Activated CD4-positive, alpha-beta T cell treated with anti-CD3 and anti-CD28 coated beads, Interleukin-10, Interleukin-2, amounts not matched to agents 100 ng/mL and 50 ng/mL, durations not matched to agents 16 hours and 8 hours (primary cell): Measurements from ENCODE around the gene CEMIP.
"Not testable (repeated sequence)": the region's sequence is repeated elsewhere in the genome, so short reads cannot be mapped to it uniquely, and the experiment has no call there.

Experiments
- DNase-seq: peaks from one replicate; pipeline ENCODE4 v3.0.0-alpha.2; 2020

CEMIP gene

DNA sequence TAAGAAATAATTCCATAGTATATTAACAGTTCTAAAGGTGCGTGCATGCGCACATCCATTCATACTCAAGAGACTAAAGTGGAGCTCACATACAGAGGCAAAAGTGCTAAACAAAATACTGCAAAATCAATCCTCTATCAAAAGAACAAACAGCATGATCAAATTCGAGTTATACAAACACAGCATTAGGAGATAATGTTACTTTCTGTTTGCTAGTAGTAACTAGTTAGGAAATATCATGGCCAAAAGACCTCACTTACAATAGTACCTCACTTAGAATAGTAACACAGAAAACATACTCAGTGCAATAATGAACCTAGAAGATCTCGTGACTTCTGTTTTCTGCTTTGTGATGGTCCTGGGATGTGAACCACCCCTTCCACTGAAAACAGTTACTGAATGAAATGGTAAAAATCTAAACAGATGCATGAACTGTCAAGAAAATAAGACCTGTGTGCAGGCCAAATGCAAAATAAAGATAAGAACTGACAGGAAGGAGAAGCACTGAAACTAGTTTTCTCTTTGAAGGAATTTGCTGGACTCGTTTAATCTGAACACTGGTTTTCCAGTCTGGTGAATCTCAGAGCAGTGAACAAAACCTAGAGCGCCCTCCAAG is 20.9 kb upstream of the CEMIP start:
- no peak for DNase-seq

DNA sequence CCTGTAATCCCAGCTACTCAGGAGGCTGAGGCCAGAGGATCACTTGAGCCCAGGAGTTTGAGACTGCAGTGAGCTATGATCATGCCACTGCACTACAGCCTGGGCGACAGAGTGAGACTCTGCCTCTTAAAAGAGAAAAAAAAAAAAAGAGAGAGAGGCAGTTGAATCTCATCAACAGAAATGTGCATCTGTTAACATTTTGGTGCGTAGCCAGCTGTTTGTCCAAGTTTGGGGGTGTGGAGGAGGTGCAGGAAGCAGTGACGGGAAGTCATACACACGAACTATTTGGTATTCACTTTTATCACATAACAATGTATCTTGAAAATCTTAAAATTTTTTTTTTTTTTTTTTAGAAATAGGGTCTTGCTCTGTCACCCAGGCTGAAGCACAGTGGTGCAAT is 18.2 kb upstream of the CEMIP start:
- no peak for DNase-seq

DNA sequence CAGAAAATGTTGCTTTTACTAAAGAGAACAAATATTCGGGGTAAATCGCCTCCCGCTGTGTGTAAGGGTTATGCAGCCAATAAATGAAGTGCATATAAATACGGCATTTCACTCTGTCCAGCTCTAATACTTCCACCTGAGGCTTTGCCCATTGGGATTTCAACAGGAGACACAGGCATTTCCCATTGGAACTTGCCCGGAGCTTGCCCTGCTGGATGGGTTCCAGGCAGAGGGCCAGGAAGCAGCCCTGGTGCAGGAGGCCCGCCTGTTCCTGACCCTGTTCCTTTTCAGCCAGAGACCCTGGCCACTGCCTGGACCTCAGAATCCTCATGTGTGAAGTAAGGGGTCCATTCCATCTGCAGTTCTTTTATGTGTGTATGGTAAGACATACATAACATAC is 17.4 kb upstream of the CEMIP start:
- no peak for DNase-seq

DNA sequence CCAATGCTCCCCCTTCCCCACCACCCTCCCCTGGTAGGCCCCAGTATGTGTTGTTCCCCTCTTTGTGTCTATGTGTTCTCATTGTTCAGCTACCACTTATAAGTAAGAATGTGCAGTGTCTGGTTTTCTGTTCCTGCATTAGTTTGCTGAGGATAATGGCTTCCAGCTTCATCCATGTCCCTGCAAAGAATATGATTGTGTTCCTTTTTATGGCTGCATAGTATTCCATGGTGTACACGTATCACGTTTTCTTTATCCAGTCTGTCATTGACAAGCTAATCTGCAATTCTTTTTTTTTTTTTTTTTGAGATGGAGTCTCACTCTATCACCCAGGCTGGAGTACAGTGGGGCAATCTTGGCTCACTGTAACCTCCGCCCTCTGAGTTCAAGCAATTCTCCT is 15.9 kb upstream of the CEMIP start:
- DNase-seq, result not testable (repeated sequence)

DNA sequence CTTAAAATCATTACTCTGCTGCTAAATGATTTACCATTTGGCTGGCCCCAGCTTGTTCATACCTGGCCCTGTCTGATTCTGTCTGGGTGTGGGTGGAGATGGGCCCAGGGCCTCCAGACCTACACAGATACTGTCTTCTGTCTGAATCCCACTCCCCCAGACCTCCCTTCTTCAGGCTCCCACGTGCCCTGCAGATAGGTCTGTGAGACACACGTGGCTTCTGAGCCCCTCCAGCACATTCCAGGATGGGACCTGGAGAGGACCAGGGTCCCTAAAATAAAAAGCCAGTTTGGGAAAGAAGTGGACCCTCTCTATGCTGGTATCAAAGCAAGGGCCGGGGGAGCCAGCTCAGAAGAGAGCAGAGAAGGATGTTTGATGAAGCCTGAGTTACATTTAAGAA is 14.6 kb upstream of the CEMIP start:
- no peak for DNase-seq

- no peak for DNase-seq
Measured at GRCh38 chr15:80766275-80766674, 12.9 kb upstream of the CEMIP start.

GRCh38 chr15:80768158-80768557 is 11.0 kb upstream of the CEMIP start:
- no peak for DNase-seq

- no peak for DNase-seq
Measured at GRCh38 chr15:80769153-80769828, 9.9 kb upstream of the CEMIP start.

DNA sequence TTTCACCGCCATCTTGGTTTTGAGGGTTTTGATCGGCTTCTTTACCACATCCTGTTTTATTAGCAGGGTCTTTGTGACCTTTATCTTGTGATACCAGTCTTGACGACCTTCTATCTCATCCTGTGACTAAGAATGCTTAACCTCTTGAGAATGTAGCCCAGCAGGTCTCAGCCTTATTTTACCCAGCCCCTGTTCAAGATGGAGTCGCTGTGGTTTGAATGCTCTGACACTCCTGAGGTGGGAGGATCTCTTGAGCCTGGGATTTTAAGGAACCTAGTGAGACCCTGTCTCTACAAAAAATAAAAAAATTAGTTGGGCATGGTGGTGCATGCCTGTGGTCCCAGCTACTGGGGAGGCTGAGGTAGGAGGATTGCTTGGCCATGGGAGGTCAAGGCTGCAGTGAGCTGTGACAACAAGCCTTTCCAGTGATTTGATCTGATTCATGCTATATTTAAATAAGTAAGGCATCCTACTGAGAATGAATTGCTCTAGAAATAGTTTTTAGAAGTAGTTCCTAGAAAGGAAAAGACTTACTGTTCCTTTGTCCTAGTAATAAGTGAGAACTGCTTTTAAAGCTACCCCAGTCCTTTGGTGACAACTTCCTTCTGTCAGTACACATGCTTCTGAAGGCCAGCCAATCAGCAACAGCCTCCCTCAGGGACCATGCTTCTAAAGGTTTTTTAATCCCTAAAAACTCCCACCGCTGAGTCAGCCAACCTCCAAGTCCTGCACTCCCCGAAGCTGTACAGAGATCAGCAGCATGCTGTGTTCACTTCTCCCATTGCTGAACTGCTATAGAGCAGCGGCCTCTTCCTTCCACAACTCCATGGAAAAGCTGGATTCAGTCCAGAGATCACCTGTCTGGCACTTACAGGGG is 9.1 kb upstream of the CEMIP start:
- DNase-seq, result no peak

DNA sequence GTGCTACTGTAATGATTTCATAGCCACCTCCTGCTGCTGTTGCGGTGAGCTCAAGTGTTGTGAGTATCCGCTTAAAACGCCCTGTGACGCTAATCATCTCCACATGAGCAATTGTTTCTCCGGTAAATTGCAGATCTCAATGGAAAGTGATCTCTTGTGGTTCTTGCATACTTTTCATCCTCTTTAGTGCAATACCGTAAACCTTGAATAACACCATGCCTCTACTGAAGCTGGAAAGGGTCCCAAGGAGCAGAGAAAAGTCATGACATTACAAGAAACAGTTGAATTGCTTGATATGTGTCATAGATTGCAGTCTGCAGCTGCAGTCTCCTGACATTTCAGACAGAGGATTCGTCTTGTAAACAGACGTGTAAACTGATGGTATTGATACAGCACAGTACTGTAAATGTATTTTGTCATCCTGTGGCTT is 6.0 kb upstream of the CEMIP start:
- no peak for DNase-seq

DNA sequence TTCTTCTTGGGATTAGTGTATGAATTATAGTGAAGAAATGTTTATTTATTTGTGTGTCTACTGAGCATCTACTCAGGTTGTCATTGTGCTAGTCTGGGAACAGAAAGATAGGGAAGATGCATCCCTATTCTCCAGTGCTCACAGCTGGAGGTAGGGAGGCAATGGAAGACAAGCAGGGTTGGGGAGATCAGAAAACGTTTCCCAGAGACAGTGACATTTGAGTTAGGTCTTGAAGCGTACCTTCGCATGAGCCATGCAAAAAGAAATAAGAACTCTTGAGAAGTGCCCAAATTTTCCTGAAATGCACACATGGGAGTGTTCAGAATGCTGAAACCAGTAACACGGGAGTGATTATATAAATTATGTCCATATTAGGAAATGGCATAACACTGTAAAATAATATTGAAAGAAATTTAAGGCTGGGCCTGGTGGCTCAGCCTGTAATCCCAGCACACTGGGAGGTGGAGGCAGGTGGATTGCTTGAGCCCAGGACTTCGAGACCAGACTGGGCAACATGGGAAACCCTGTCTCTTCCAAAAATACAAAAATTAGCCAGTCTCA is 5.3 kb upstream of the CEMIP start:
- no peak for DNase-seq

- DNase-seq, result no peak
Measured at GRCh38 chr15:80774486-80774885, 4.7 kb upstream of the CEMIP start.

GRCh38 chr15:80775338-80775737 is 3.8 kb upstream of the CEMIP start:
- no peak for DNase-seq

- peak; percentile 76 for DNase-seq
Measured at GRCh38 chr15:80776420-80777045, 2.6 kb upstream of the CEMIP start.

DNA sequence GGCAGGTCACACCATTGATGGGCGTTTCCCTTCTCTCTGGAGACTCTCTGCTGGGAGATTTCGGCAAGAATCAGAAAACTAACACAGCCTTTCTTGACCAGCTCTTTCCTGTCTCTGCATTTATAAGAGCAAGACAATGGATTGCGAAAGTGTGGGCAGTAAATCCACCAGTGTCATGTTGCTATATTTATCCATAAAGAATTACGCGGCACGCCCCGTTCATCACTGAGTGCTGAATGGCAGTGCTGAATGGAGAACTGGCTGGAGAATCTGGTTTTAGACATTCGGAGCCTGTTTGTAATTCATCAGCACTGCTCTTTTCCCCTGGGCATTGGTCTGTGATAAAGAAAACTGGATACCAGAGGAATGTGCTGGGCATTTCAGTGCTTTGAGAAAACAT is 2.0 kb upstream of the CEMIP start:
- no peak for DNase-seq

DNA sequence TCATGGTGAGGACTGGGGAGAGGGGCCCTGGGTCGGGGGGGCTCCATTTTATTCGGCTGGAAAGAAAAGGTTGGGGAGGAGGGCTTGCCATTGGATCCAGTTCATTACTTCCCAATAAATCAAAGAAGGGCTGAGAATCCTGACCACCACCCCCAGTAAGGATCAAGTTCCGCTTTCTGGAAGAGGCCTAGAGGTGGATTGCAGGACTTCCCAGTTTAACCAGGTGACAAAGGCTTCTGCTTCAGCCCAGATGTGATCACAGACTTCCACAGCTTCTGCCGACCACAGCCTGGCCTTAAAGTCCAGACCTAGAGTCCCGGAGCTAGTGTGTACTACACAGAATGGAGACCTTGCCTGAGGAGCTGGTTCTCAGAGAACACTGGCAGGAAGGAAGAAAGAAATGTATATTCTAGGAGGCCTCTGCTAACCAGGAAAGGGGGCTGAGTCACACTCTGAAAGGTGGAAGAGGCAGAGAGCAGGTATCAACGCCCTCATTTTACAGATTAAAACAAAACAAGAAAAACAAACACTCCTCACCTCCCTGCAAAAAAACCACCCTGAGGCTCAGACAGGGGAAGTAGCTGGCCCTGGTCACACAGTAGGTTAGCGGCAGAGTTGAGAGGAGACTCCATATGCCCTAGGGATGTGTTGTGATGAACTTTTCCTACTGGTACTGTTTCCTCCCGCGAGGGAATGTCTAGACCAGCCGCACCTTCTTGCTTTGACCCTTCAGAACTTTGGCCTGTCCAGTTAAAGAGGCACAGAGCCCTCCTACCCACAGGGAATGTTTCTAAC is 1.1 kb upstream of the CEMIP start:
- no peak for DNase-seq

DNA sequence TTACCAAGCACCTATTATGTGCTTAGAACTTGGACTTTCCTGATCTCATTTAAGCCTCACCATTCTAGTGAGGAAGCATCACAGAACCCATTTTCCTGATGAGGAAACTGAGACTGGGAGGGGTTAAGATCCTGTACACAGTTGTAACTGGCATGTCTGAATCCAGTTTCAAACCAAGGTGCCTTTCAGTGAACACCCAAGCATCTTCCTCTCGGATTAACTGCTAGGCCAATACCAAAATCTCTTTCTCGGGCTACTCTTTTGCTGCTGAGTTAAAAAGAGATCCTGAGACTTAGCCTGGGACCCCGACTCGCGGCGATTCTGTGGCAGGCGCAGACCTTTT is 578 bp upstream of the CEMIP start:
- DNase-seq, result no peak

DNA sequence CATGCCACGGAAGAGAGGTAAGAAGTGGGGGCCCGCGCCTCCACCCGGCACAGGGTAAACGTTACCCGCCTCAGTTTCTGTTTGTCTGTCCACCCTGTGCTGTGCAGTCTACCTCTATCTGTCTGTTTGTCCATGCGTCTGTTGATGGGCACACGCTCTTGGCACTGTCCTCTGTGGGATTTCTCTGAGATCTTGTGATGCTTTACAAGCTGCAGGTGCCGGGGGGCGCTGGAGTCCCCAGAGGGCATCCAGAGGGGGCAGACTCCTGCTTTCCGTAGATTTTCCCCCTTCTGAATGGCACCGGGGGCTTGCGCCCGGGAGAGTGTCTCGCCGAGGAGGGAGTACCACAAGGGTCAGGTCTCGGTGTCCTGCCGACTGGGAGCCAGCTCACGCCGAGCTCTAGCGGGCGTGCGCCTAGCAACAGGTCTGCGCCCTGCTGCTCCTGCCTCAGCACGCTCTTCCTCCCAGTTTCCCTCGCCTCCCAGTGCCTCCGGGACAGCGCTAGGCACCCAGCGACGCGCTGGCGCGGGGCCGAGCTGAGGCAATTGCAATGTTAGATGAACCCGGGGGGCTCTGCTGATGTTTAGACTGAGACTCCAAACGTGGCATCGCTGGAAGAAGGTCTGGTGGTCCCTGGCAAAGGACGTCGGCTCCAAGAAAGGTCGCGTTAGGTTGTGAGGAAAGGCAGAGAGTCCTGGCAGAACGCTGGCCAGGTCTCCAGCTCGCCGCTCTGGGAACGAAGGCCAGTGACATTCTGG is 667 bp downstream of the CEMIP start:
- DNase-seq, result no peak

DNA sequence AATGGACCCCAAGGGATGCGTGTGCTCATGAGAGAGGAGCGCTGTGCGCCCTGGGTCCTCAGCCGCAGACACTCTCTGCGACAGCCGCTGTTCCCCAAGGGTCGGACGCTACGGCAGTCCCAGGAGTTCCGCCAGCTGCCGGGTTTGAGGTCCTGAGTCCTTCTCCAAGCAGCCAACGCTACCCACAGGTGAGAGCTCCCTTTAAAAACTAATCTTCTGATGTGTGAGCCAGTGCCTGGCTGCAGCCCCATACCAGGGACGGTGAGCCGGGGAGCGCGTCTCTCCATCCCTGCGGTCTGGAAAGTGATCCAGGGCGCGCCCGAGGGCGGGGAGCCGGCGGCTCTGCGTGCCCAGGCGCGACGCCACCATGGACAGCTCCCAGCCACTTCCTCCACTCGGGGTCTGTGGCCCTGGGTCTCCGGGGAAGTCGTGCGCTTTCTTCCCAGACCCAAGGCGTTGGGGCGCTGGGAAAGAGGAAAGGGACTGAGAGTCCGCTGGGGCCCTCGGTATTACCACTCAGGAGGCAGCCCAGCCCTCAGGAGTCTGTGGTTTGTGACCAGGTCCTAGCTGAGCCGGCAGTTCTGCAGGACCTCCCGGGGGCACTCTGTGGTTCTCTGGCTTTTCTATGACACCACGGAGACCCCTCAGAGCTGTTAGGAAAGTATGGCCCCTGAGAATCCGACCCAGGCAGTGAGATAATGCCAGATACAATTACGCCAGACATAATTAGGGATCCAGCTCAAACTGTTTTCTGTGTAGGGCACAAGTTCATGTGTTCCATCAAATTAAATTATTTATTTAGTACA is 1.4 kb downstream of the CEMIP start:
- DNase-seq, result peak; percentile 16

DNA sequence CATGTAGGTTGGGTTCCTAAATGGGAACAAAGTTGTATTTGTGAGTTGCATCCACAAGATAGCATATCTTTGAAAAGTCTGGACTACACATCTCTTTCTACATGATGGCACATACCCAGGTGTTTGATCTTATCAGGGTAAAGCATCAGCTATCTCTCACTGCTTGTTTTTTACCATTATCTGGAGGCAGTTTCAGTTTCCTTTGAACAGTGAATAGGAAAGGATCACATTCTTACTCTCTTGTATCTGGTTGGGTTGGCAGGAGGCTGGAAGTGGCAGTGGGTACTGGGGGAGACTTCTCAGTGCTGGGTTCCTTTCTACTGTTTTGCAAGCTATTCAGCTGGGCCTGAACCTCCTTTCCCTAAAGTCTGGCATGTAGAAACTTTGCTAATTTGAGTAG is 4.1 kb downstream of the CEMIP start:
- DNase-seq, result peak; percentile 41

GRCh38 chr15:80785335-80785734 is 6.2 kb downstream of the CEMIP start:
- DNase-seq, result peak; percentile 53
